Measurements from ENCODE around the gene SEC24B. TPM values are rescaled to one million over a fixed set of nuclear protein-coding genes. Genes with fewer than 3 reads are reported as not detected.

SEC24B gene
- total and polyA plus RNA-seq, 10 of the 15 experiments (the other 5 are each of a cell fraction or from before 2014, with no cell fraction given) = 6.4 to 43.2 (median 16.0) TPM

GRCh38 chr4:109574931-109575804, 141.6 kb downstream of the SEC24B start:
- 76% methylated on average over 7 of the region's 7 CpGs for WGBS (ENCODE audit: insufficient coverage, insufficient replicate concordance, low lambda C conversion rate, missing lambda C conversion rate)
- no peaks in the 10 kb centered on the region for H4K20me1 ChIP-seq (ENCODE audit: control insufficient read depth, insufficient read depth)
- no peak overlapping the region for H3K27ac ChIP-seq (ENCODE audit: control insufficient read depth, insufficient read depth)
- H3K4me1 ChIP-seq (ENCODE audit: control insufficient read depth, insufficient read depth, low read length) = no peaks in the 10 kb centered on the region
- no peak overlapping the region; the same call in 1 of the 2 replicates for H3K4me2 ChIP-seq (ENCODE audit: control insufficient read depth, insufficient read depth)
- peak; percentile 36 for ATAC-seq
- H2AFZ ChIP-seq (ENCODE audit: control insufficient read depth, low read depth, low read length) = no peak overlapping the region
- H3K9me3 ChIP-seq (replicated peaks; ENCODE audit: control insufficient read depth, insufficient read depth, low read length) = no peaks in the 10 kb centered on the region; the same call in 2 of the 3 replicates
- no peak for DNase-seq (ENCODE audit: low read depth, low spot score)
- intact Hi-C loops (cut with micrococcal nuclease; ENCODE audit: unreplicated experiment) = no loop called here
- ChIA-PET SMC1A (ENCODE audit: uncharacterized antibody, unreplicated experiment) (interaction anchor here (0.6 to 2.4 kb wide), 6 partner anchors 10 to 165 kb away, joined by 3 to 11 read pairs (median 5); partner anchors contain the start of gene MCUB), RAD21 (ENCODE audit: unreplicated experiment) (interaction anchor here (1.0 to 1.1 kb wide), 2 partner anchors 32 to 142 kb away, joined by 3 read pairs; no protein-coding TSS in a partner anchor), POLR2A (interaction anchor here (0.8 to 1.6 kb wide), 2 partner anchors 16 to 136 kb away, joined by 5 to 9 read pairs; partner anchors contain the start of gene MCUB), CTCF (interaction anchor here (0.5 to 2.5 kb wide), 8 partner anchors 11 to 148 kb away, joined by 3 to 17 read pairs (median 4); partner anchors contain the start of gene SEC24B)
- H3K79me2 ChIP-seq (ENCODE audit: control insufficient read depth, insufficient read depth, low read length) = no peaks in the 10 kb centered on the region; the same call in none of the 2 replicates
- no TSS peak for BruUV-seq (replicated peaks)
- no peaks in the 10 kb centered on the region for H3K27me3 ChIP-seq (replicated peaks in 1 of 2; ENCODE audit: control insufficient read depth in 2 of 2, insufficient read depth in 2 of 2, low read length in 1 of 2)
- H3K9ac ChIP-seq (ENCODE audit: control insufficient read depth, insufficient read depth, low read length) = no peak overlapping the region
- FAIRE-seq = no peak
- in situ Hi-C loops (cut with MboI) = no loop called here
- H3K36me3 ChIP-seq (ENCODE audit: control insufficient read depth in 2 of 2, insufficient read depth in 2 of 2, low read length in 1 of 2) = no peaks in the 10 kb centered on the region
- H3K4me3 ChIP-seq = no peak overlapping the region
- TF ChIP-seq WRNIP1 (IDR thresholded peaks at IDR 0.05; ENCODE audit: borderline replicate concordance, low read depth, low read length) = no peak

DNA sequence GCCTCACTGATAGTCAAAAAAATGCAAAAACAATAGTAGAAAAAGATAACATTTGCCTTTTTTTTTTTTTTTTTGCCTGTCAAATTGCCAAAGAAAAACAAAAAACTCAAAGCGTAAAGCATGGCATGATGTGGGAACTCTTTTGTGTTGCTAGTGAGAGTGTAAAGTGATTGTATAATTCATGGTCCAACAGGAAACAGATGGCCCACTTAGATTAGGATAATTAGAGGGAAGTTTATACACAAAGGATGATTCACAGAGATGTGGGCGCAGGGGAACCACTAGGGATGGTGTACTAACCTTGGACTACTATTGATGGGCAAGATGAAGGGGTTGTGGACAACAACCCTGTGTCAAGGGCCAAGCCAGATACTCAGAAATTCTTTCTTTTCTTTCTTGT, 142.8 kb downstream of the SEC24B start:
- FAIRE-seq (no peak), ATAC-seq (no peak), DNase-seq (ENCODE audit: low read depth, low spot score) (no peak)
- 100% methylated on average over 2 of the region's 2 CpGs for WGBS (ENCODE audit: insufficient coverage, insufficient replicate concordance, low lambda C conversion rate, missing lambda C conversion rate)
- ChIA-PET CTCF (interaction anchor here (1.5 kb wide), 1 partner anchor 10 kb away, joined by 4 read pairs; no protein-coding TSS in a partner anchor), SMC1A (ENCODE audit: uncharacterized antibody, unreplicated experiment) (interaction anchor here (1.1 kb wide), 1 partner anchor 12 kb away, joined by 3 read pairs; no protein-coding TSS in a partner anchor), POLR2A (no interaction called here), RAD21 (ENCODE audit: unreplicated experiment) (no interaction called here)
- H2AFZ ChIP-seq (ENCODE audit: control insufficient read depth, low read depth, low read length) = no peak overlapping the region
- intact Hi-C loops (cut with micrococcal nuclease; ENCODE audit: unreplicated experiment) (no loop called here), in situ Hi-C loops (cut with MboI) (no loop called here)
- no peaks in the 10 kb centered on the region for H3K4me1 ChIP-seq (ENCODE audit: control insufficient read depth, insufficient read depth, low read length)
- no peak overlapping the region for H3K4me2 ChIP-seq (ENCODE audit: control insufficient read depth, insufficient read depth)
- H3K36me3 ChIP-seq (ENCODE audit: control insufficient read depth in 2 of 2, insufficient read depth in 2 of 2, low read length in 1 of 2) = no peaks in the 10 kb centered on the region
- H3K27ac ChIP-seq (ENCODE audit: control insufficient read depth, insufficient read depth) = no peak overlapping the region
- no peak overlapping the region for H3K9ac ChIP-seq (ENCODE audit: control insufficient read depth, insufficient read depth, low read length)
- no peak overlapping the region for H3K4me3 ChIP-seq
- no peaks in the 10 kb centered on the region for H3K27me3 ChIP-seq (replicated peaks in 1 of 2; ENCODE audit: control insufficient read depth in 2 of 2, insufficient read depth in 2 of 2, low read length in 1 of 2)
- H3K79me2 ChIP-seq (ENCODE audit: control insufficient read depth, insufficient read depth, low read length) = no peaks in the 10 kb centered on the region; the same call in 1 of the 2 replicates
- no TSS peak for BruUV-seq (replicated peaks)
- no peaks in the 10 kb centered on the region for H4K20me1 ChIP-seq (ENCODE audit: control insufficient read depth, insufficient read depth)
- H3K9me3 ChIP-seq (replicated peaks; ENCODE audit: control insufficient read depth, insufficient read depth, low read length) = no peaks in the 10 kb centered on the region; the same call in 2 of the 3 replicates
- no peak for TF ChIP-seq POLR2AphosphoS5 (IDR thresholded peaks at IDR 0.05; ENCODE audit: low read length)
- TF ChIP-seq TCF7 (IDR thresholded peaks at IDR 0.05; ENCODE audit: borderline replicate concordance) = no peak
- TF ChIP-seq ZNF384 (IDR thresholded peaks at IDR 0.05; ENCODE audit: borderline replicate concordance, low read depth, low read length) = no peak
- TF ChIP-seq MXI1 (IDR thresholded peaks at IDR 0.05; ENCODE audit: low read depth, low read length) = no peak
- TF ChIP-seq, protein P1, sequence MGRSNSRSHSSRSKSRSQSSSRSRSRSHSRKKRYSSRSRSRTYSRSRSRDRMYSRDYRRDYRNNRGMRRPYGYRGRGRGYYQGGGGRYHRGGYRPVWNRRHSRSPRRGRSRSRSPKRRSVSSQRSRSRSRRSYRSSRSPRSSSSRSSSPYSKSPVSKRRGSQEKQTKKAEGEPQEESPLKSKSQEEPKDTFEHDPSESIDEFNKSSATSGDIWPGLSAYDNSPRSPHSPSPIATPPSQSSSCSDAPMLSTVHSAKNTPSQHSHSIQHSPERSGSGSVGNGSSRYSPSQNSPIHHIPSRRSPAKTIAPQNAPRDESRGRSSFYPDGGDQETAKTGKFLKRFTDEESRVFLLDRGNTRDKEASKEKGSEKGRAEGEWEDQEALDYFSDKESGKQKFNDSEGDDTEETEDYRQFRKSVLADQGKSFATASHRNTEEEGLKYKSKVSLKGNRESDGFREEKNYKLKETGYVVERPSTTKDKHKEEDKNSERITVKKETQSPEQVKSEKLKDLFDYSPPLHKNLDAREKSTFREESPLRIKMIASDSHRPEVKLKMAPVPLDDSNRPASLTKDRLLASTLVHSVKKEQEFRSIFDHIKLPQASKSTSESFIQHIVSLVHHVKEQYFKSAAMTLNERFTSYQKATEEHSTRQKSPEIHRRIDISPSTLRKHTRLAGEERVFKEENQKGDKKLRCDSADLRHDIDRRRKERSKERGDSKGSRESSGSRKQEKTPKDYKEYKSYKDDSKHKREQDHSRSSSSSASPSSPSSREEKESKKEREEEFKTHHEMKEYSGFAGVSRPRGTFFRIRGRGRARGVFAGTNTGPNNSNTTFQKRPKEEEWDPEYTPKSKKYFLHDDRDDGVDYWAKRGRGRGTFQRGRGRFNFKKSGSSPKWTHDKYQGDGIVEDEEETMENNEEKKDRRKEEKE (IDR thresholded peaks at IDR 0.05) = no peak
- no peak for TF ChIP-seq HCFC1 (IDR thresholded peaks at IDR 0.05; ENCODE audit: low read length)
- no peak for TF ChIP-seq TCF12 (IDR thresholded peaks at IDR 0.05; ENCODE audit: low read depth, low read length)
- no peak for TF ChIP-seq ELK1 (IDR thresholded peaks at IDR 0.05; ENCODE audit: low read depth, low read length)
- no peak for TF ChIP-seq RB1 (IDR thresholded peaks at IDR 0.05; ENCODE audit: borderline replicate concordance)
- no peak for TF ChIP-seq MEF2B (IDR thresholded peaks at IDR 0.05; ENCODE audit: partially characterized antibody, poor library complexity, severe bottlenecking)
- TF ChIP-seq CREB1 (IDR thresholded peaks at IDR 0.05; ENCODE audit: low read depth) = no peak
